MV-4-11 (cell line): ENCODE results near the gene FSD1.
"Not testable (repeated sequence)": the region's sequence is repeated elsewhere in the genome, so short reads cannot be mapped to it uniquely, and the experiment has no call there.

ENCODE experiments used
- DNase-seq: peaks from one replicate; lab custom pipeline; 2025; lab: John Stamatoyannopoulos, UW

Gene FSD1

DNA sequence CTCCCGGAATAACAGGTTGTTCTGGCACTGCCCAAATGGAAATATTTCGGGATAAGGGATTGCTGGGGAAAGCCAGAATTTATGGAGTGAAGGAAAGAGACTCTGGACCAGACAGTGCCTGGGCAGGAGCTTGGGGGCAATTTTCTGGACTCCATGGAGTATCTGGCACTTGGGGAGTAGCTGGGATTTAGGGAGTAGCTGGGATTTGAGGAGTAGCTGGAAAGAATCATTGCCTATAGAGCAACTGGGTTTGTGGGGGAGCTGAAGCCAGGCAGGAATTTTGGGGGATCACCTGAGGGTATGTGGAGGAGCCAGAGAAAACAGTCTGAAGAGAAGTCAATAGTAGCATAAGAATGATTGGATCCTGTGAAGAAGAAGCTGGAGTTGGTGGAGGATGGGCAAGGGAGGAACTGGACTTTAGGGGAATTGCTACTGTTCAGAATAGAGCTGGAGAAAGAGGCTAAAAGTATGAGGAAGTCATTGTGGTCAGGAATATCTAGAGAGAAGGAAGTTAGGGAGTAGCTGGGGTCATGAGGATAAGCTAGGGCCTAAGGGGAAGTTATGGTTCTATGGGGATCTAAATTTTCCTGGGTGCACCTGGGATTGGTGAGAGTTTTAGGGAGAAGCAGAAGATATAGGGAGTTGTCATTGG is 14.8 kb downstream of the FSD1 start:
- peak; percentile 78 for DNase-seq

DNA sequence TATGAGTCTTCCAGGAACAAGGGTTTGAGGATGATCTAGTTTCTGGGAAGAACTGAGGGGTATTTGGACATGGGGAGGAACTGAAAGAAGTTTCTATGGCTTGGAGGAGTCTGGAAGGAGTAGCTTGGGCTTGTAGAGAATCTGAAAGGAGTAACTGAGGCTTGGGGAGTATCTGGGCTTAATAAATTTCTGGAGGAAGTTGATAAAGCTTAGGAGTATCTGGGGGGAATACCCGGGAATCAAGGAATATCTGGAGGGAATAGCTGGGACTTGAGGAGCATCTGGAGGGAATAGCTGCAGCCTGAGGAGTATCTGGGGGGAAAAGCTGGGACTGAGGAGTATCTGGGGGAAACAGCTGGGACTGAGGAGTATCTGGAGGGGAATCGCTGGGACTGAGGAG is 16.0 kb downstream of the FSD1 start:
- DNase-seq, result no peak

DNA sequence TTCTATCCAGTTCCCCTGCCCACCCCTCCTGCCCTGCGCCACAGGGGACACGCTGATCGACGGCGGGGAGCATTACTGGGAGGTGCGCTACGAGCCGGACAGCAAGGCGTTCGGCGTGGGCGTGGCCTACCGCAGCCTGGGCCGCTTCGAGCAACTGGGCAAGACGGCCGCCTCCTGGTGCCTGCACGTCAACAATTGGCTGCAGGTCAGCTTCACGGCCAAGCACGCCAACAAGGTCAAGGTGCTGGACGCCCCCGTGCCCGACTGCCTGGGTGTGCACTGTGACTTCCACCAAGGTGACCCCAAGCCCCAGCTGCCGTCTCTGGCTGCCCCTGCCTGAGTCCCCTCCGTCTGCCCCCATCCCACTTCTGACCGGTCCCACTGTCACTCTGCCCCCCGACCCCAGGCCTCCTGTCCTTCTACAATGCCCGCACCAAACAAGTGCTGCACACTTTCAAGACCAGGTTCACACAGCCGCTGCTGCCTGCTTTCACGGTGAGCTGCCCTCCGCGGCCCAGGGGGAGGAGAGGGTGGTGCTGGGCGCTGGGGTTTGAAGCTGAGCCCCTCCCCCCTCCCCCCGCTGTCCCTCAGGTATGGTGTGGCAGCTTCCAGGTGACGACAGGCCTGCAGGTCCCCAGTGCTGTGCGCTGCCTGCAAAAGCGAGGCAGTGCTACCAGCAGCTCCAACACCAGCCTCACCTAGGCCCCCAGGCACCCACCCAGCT is 18.7 kb downstream of the FSD1 start:
- no peak for DNase-seq

DNA sequence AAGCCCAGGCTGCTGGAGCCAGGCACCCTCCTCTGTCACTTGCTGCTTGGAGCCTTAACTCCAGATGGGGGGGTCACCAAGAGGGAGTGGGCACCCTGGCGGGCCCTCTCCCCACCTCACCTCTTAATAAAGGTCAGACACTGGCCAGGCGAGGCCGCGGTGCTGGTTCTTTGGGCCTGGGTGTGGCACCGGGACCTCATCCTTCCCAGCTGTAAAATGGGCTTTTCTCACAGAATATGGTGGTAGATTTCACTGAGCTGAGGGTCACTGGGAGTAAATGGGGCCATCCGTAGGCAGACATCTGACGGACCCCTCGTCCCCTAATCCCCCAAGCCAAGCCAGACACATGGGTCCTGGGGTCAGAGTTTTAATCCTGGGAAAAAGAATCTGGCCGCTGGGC is 19.3 kb downstream of the FSD1 start:
- no peak for DNase-seq

DNA sequence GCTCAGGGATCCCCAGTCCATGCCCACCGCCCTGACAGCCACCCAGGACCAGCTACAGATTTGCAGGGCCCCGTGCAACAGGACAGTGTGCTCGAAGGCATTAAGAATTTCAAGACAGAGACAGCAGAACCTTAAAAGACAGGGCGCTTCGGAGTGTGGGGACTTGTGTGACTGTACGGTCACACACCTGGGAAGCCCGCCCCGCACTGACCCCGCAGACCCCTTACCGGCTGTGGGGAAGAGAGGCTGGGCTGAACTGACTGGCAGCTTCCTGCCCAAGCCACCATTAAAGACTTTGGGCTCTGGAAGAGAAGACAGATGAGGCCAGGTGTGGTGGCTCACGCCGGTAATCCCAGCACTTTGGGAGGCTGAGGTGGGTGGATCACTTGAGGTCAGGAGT is 19.8 kb downstream of the FSD1 start:
- no peak for DNase-seq

DNA sequence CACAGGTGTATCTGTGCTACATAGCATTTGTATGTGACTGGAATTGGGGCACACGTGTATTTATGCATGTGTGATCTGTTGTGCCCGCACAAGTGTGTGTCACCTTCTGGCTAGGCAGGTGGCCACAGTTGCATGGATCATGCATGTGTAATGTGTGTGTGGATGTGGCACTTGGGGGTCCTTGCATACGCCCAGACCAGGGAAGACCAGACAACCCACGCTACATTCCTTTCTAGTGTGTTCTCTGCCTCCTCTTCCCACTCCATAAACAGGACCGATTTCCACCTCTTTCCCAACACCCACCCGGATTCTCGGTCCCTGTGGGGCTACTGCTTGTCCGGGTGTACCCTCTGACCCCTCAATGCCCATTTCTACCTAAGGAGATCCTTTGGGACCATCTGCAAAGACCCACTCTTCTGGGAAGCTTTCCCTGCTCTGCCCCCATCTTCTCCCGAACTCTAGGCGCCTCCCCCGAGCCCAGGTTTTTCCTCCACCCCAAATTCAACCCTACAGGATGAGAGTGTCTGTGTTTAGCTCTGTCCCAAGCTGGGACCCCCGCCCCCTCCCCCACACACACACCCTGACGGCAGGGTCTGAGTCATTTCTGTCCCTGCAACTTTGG is 21.9 kb downstream of the FSD1 start:
- no peak for DNase-seq

DNA sequence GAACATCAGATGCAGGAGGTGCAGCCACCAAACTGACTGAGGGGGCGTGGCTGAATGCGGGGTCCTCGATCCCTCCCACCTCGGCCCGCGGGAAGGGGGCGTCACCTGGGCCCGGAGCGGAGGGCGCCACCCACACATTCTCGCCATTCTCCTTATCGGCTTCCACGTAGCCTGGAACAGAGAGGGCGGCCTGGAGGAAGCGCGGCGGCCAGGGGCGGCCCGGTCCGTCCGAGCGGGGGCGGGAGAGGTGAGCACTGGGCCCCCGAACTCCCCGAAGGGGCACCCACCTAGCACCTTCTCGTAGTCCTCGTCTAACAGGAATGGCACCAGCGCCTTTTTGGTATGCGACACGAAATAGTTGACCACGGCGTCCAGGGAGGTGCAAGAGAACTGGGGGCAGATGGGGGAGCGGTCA is 22.4 kb downstream of the FSD1 start:
- DNase-seq, result no peak

DNA sequence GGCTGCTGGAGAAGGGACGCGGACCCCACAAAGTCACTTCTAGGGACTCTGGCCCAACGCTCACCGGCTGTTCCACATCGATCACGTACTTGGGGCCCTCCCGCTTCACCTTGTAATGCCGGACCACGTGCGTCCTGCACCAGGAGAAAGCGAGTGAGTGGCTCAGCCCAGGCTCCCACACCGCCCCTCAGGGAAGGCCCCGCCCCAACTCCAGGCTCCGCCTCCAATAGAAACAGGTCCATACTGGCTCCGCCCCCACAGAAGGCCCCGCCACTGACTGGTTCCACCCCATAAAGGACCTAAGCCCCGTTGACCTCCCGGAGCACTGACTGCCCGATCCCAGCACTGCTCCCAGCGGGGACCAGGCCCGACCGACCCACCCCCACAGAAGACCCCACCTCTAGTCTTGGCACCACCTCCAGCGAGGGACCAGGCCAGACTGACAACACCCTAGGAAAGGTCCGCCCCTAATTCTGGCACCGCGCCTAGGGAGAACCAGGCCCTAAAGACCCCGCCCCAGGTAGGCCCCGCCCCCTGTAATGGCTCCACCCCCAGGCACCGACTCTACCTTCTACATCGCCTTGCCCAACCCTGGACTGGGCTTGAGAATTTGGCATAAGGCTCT is 23.0 kb downstream of the FSD1 start:
- DNase-seq, result peak; percentile 17

DNA sequence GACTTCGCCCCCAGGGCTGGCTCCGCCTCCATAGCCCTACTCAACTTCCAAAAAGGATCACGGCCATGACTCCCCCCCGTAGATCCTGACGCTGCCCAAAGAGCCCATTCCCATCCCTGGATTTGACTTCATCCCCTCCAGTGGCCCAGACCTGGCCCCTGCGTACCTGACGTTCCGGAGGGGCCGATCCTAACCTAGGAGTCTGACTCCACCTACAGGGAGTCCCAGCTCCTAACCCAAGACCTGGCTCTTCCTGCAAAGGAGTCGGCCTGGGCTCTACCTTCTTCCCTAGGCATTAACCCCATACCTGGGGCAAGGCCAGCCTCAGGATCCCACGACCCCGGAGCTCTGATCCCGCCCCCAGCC is 23.5 kb downstream of the FSD1 start:
- no peak for DNase-seq

DNA sequence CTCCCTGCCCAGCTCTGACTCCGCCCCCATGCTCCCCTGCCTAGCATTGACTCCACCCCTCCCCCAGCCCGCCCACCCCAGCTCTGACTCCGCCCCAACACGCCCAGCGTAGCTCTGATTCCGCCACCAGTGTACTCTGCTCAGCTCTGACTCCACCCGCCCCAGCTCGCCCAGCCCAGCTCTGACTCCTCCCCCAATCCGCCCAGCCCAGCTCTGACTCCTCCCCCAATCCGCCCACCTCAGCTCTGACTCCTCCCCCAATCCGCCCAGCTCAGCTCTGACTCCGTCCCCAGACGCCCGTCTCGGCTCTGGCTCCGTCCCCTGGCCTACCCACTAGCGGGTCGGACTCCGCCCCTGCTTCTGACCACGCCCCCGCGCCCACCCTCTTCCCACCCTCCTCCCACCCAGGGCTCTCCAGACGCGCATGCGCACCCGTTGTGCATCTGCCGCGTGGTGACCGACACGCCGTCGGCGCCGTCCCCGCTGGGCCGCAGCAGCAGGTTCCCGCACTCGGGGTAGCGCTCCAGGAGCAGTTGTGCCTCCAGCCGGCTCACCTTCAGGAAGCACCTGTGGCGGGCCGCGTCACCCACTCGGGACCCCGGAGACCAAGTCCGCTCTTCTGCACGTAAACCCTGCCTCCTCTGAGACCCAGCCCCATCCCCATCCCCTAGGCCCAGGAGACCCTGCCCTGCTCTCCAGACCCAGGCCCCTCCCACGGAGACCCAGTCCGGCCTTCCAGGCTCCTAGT is 24.0 kb downstream of the FSD1 start:
- no peak for DNase-seq

DNA sequence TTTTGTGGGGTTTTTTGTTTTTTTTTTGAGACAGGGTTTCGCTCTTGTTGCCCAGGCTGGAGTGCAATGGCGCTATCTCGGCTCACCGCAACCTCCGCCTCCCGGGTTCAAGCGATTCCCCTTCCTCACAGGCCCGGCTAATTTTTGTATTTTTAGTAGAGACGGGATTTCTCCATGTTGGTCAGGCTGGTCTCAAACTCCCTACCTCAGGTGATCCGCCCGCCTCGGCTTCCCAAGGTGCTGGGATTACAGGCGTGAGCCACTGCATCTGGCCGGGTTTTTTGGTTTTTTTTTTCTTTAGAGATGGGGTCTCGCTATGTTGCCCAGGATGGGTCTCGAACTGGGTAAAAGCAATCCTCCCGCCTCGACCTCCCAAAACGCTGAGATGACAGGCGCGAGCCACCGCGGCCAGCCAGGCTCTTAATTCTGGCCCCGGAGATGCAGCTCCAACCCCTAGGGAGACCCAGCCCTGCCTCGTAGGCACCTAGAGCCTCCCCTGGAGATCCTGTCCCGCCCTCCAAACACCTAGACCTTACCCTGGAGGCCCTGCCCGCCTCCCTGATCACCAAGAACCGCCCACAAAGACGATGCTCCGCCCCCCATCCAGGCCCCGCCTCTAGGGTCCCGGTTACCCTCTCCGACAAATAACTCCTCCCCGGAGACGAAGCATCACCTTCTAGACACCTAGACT is 24.7 kb downstream of the FSD1 start:
- DNase-seq, result not testable (repeated sequence)

DNA sequence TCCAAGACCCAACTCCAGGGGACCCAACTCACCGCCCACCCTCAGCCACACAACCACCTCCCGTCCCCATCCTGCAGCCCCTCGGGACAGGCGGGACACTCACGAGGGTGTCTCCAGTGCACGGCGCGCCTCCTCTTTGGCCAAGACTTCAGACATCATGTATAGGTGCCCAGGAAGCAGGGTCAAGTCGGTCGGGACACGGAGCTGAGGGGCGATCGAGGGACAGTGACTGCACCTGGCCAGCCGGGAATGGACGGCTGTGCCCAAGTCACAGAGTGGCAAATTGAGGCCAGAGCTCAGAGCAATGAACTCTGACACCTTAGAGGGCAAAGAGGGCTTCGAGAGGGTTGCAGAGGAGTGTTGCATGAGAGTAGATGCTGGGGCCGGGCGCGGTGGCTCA is 25.5 kb downstream of the FSD1 start:
- DNase-seq, result no peak

DNA sequence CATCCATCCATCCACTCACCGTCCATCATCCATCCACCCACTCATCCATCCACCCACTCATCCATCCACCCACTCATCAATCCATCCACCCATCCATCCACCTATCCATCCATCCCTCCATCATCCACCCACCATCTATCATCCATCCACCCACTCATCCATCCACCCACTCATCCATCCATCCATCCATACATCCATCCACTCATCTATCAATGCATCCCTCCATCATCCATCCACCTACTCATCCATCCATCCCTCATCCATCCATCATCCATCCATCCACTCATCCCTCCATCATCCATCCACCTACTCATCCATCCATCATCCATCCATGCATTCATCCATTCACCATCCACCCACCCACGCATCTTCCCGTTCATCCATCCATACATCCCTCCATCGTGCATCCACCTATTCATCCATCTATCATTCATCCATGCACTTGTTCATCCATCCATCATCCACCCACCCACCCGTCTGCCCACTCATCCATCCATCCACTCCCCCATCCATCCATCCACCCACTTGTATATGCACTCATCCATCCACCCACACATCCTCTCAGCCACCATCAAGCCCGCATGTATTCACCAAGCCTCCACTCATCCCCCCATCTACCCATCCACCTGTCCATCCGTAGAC is 30.7 kb downstream of the FSD1 start:
- DNase-seq, result no peak

DNA sequence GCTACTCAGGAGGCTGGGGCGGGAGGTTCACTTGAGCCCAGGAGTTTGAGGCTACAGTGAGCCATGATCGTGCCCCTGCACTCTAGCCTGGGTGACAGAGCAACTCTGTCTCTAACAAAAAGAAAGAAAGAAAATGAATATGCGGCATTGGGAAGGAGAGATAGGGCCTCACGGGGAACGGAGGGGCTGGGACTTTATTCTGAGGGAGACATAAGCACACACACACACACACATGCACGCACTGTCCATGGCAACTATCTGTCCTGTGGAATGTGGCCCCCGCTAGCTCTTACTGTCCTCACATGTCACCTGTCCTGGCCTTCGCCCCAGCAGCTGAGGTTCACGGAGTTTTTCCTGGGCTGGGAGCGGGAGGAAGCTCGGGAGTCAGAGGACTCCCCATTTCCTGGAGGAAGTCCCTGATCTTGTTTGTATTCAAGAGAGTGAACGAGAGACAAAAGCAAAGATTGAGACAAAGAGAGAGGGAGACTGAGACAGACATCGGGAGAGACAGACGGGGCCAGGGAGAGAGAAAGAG is 33.6 kb downstream of the FSD1 start:
- DNase-seq, result no peak

DNA sequence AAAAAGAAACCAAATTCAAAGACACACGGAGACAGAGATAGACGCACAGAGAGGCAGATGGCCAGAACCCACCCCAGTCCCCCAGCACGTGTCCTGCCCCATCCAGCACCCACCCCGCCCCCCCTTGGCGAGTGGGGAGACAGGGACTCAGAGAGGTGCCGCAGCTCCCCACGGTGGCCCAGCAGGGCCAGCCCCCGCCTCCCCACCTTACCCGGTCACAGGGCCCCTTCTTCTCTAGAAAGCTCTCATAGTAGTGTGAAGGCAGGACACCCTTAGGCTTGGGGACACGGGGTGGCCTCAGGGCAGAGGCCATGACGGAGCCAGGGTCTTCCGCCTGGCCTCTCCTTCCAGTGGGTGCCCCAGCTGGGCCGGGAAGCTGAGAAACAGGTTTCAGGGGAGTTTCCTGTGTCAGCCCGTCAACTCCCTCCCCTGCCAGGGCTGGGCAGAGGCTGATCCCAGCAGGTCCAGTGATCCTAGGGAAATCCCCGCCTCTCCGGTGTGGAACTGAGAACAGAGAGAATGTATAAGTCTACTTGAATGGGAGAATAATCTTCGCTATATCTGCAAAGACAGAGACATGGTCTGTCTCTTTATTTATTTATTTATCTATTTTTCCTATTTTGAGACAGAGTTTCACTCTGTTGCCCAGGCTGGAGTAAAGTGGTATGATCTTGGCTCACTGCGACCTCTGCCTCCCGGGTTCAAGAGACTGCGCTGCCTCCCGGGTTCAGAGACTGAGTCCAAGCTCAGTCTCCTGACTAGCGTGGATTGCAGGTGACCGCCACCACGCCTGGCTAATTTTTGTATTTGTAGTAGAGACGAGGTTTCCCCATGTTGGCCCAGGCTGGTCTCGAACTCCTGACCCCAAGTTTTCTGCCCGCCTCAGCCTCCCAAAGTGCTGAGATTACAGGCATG is 34.3 kb downstream of the FSD1 start, which contains the start of gene STAP2:
STAP2 (minus strand) TSS at position 387 of the 915 bp plus-strand sequence; CDS start at position 313, 74 bp downstream.
- DNase-seq, result no peak

DNA sequence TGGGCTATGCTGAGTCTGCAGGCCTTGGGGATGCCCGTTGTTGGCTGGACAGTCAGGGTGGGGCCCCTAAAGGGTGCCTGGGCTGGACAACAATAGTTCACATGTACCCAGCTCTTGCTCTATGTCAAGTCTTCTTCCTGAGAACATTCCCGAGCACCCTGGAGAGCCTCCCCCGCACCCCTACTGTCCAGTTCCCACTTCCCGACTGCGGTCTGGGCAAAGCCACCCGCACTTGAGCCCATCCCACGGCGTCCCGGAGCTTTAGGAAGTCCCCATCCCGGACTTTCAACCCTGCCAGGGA is 37.9 kb downstream of the FSD1 start:
- no peak for DNase-seq

DNA sequence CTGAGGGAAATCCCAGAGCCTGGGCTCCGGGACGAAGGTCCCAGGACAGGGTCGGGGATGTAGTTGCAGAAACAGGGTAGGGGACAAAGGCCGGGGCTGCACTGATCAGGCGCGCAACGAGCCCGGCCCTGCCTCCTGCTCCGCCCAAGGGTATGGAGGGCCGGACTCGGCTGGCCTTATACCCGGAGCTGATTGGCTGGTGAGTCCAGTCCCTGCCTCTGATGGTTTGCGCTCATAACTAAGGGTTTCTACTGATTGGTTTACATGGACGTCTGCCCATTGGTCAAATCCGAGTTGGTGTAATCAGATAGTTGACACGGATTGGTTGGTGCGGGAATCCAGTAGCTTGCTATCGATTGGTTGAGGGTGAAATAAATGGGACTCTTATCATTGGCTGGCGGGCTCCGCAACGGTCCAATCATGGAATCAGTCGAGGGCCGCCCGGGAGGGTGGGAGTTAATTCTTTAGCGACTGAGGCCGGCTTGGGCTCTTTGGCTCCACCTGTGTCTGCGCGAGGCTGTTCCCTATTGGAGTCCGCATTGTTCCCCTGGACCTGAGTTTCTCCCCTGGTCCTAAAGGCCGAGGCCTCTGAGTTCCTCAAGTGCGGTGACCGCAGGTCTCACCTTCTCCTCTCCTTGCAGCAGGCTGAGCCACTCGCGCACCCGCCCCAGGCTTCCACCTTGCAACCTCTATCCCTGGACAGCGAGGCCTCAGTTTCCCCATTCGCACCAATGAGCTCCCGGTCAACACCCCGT is 38.4 kb downstream of the FSD1 start:
- peak; percentile 100 for DNase-seq

DNA sequence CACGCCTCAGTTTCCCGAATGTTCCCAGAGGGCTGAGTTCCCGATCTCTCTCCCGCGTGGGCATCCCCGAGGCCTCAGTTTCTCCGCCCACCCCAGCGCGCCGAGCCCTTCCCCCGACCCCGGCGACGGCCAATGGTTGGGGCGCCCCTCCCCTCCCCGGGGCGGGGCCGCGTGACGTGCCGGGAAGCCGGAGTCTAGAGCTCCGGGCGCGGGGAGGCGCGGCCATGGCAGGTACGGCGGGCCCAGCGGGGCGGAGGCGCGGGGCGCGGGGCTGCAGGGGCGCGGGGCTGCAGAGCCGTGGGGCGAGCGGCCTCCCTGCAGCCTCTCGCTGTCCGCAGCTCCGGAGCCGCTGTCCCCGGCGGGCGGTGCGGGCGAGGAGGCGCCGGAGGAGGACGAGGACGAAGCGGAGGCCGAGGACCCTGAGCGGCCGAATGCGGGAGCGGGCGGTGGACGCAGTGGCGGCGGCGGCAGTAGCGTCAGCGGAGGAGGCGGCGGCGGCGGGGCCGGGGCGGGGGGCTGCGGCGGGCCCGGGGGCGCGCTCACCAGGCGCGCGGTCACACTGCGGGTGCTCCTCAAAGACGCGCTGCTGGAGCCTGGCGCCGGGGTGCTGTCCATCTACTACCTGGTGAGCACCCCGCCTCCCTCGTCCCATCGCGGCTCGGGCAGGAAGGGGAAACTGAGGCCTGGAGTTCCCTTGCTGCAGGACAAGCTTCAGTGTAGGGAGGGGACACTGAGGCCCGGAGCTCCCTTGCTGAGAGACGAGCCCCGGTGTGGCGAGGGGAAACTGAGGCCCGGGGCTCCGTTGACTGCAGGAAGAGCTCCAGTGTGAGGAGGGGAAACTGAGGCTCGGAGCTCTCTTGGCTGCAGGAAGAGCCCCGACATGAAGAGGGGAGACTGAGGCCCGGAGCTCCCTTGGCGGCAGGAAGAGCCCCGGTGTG is 39.2 kb downstream of the FSD1 start, which contains the start of gene MPND:
MPND (plus strand) TSS at position 193 of the 938 bp plus-strand sequence; CDS start at position 225, 32 bp downstream.
- peak; percentile 54 for DNase-seq
